ENCODE measurements around the gene FOXRED1.

- TF ChIP-seq, protein P1, sequence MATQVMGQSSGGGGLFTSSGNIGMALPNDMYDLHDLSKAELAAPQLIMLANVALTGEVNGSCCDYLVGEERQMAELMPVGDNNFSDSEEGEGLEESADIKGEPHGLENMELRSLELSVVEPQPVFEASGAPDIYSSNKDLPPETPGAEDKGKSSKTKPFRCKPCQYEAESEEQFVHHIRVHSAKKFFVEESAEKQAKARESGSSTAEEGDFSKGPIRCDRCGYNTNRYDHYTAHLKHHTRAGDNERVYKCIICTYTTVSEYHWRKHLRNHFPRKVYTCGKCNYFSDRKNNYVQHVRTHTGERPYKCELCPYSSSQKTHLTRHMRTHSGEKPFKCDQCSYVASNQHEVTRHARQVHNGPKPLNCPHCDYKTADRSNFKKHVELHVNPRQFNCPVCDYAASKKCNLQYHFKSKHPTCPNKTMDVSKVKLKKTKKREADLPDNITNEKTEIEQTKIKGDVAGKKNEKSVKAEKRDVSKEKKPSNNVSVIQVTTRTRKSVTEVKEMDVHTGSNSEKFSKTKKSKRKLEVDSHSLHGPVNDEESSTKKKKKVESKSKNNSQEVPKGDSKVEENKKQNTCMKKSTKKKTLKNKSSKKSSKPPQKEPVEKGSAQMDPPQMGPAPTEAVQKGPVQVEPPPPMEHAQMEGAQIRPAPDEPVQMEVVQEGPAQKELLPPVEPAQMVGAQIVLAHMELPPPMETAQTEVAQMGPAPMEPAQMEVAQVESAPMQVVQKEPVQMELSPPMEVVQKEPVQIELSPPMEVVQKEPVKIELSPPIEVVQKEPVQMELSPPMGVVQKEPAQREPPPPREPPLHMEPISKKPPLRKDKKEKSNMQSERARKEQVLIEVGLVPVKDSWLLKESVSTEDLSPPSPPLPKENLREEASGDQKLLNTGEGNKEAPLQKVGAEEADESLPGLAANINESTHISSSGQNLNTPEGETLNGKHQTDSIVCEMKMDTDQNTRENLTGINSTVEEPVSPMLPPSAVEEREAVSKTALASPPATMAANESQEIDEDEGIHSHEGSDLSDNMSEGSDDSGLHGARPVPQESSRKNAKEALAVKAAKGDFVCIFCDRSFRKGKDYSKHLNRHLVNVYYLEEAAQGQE (IDR thresholded peaks at IDR 0.05; ENCODE audit: insufficient read depth in 1 of 2, low read depth in 2 of 2, low read length in 1 of 2): no peak
- TF ChIP-seq, protein P2, sequence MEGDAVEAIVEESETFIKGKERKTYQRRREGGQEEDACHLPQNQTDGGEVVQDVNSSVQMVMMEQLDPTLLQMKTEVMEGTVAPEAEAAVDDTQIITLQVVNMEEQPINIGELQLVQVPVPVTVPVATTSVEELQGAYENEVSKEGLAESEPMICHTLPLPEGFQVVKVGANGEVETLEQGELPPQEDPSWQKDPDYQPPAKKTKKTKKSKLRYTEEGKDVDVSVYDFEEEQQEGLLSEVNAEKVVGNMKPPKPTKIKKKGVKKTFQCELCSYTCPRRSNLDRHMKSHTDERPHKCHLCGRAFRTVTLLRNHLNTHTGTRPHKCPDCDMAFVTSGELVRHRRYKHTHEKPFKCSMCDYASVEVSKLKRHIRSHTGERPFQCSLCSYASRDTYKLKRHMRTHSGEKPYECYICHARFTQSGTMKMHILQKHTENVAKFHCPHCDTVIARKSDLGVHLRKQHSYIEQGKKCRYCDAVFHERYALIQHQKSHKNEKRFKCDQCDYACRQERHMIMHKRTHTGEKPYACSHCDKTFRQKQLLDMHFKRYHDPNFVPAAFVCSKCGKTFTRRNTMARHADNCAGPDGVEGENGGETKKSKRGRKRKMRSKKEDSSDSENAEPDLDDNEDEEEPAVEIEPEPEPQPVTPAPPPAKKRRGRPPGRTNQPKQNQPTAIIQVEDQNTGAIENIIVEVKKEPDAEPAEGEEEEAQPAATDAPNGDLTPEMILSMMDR (IDR thresholded peaks at IDR 0.05): no peak
- TF ChIP-seq POLR2AphosphoS5 (IDR thresholded peaks at IDR 0.05; ENCODE audit: low read depth, low read length): no peak
Measured at GRCh38 chr11:126288237-126288636, 19.3 kb downstream of the FOXRED1 start.

Measured in Panc1 (cell line).